Endodermal cell (in vitro differentiated cells): ENCODE results near the gene MADD. TPM values are rescaled to one million over a fixed set of nuclear protein-coding genes. Genes with fewer than 3 reads are reported as not detected.

Experiments
- DNase-seq: peaks from one replicate; pipeline ENCODE4 v3.0.0-alpha.2; 2017
- H3K27ac ChIP-seq: 2 replicates; pipeline ENCODE4 v1.5.1; 2013; ENCODE audit warnings: mild to moderate bottlenecking, low read depth, low read length, moderate library complexity
- H3K27me3 ChIP-seq: 2 replicates; pipeline ENCODE4 v1.6.1; 2013; ENCODE audit warnings: mild to moderate bottlenecking, low read length, moderate library complexity; ENCODE audit not compliant: insufficient read depth, control insufficient read depth, poor library complexity, severe bottlenecking
- H3K36me3 ChIP-seq: 2 replicates; pipeline ENCODE4 v1.7.0; 2013; ENCODE audit warnings: mild to moderate bottlenecking, low read length, moderate library complexity; ENCODE audit not compliant: control insufficient read depth, insufficient read depth
- H3K4me1 ChIP-seq: one replicate; pipeline ENCODE4 v1.7.0; 2013; ENCODE audit warnings: low read length; ENCODE audit not compliant: control insufficient read depth, insufficient read depth
- H3K4me3 ChIP-seq: 2 replicates; pipeline ENCODE4 v1.5.1; 2013; ENCODE audit warnings: mild to moderate bottlenecking, low read length, moderate library complexity
- H3K9ac ChIP-seq: 2 replicates; pipeline ENCODE4 v1.6.1; 2013; ENCODE audit warnings: mild to moderate bottlenecking, low read length, moderate library complexity; ENCODE audit not compliant: poor library complexity, severe bottlenecking; ENCODE audit errors: extremely low read depth
- H3K9me3 ChIP-seq: 2 replicates; pipeline ENCODE4 v1.6.1; 2013; ENCODE audit warnings: mild to moderate bottlenecking, low read length, moderate library complexity; ENCODE audit not compliant: control insufficient read depth
- H3K27ac Mint-ChIP-seq: 2 replicates; pipeline ENCODE4 v1.8.0; 2020; ENCODE audit warnings: mixed read lengths
- H3K27me3 Mint-ChIP-seq: 2 replicates; pipeline ENCODE4 v1.8.0; 2021; ENCODE audit warnings: mild to moderate bottlenecking, mixed read lengths; ENCODE audit not compliant: insufficient read depth
- H3K36me3 Mint-ChIP-seq: 2 replicates; pipeline ENCODE4 v1.8.0; 2020; ENCODE audit warnings: low read depth, mixed read lengths
- H3K4me1 Mint-ChIP-seq: 2 replicates; pipeline ENCODE4 v1.8.0; 2020; ENCODE audit warnings: mixed read lengths
- H3K4me3 Mint-ChIP-seq: 2 replicates; pipeline ENCODE4 v1.8.0; 2020; ENCODE audit warnings: mild to moderate bottlenecking, moderate library complexity, mixed read lengths
- H3K9me3 Mint-ChIP-seq: 2 replicates; pipeline ENCODE4 v1.8.0; 2020; ENCODE audit warnings: mild to moderate bottlenecking, mixed read lengths
- CTCF ChIP-seq: fragments of 200-600 bp; sonication (generic); conservative IDR thresholded peaks from 2 replicates; pipeline ENCODE4 v1.5.0; 2021; ENCODE audit warnings: antibody characterized with exemption, mild to moderate bottlenecking
- WGBS, 2 experiments: methylation state at CpG; one replicate each; pipeline versions ENCODE4 v1.1.5 to v1.1.7; 2013; ENCODE audit warnings: missing lambda C conversion rate in 2 of 2, mixed read lengths in 1 of 2; ENCODE audit not compliant: insufficient coverage in 1 of 2, insufficient read length in 1 of 2; 5-methylcytosine and 5-hydroxymethylcytosine counted together
- total RNA-seq, 2 donors: library from RNA; stranded (reverse); fragmentation: NEBNext Ultra II Directional in 1 of 2; extraction: Animal tissue kit (Norgen Biotek cat#: 25700) in 1 of 2; gene quantifications; 2 replicates in 1 of 2; 3 replicates in 1 of 2; pipeline ENCODE4 v1.2.1, GENCODE V29; 2021

MADD gene
- total RNA-seq, 2 donors from 2014 or later, result 30.2 to 36.0 TPM

- Mint-ChIP-seq H3K4me3 (no peak overlapping the region), H3K27ac (no peak overlapping the region), H3K9me3 (no peaks in the 10 kb centered on the region), H3K36me3 (no peaks in the 10 kb centered on the region), H3K4me1 (no peaks in the 10 kb centered on the region), H3K27me3 (peaks cover 2% of the 10 kb centered on the region)
- Histone ChIP-seq H3K36me3 (no peaks in the 10 kb centered on the region), H3K9ac (no peak overlapping the region), H3K4me1 (no peaks in the 10 kb centered on the region), H3K4me3 (no peak overlapping the region), H3K27ac (no peak overlapping the region), H3K27me3 (no peaks in the 10 kb centered on the region), H3K9me3 (no peaks in the 10 kb centered on the region)
- peak; percentile 96 for DNase-seq
- 55 to 65% methylated on average over 16 to 19 of the region's 19 CpGs for WGBS, 2 experiments
- peak; percentile 99 for TF ChIP-seq CTCF
Measured at GRCh38 chr11:47373876-47374719, 104.2 kb downstream of the MADD start.

- Histone ChIP-seq H3K27me3 (no peaks in the 10 kb centered on the region), H3K9me3 (no peaks in the 10 kb centered on the region), H3K4me3 (no peak overlapping the region), H3K36me3 (no peaks in the 10 kb centered on the region), H3K4me1 (no peaks in the 10 kb centered on the region), H3K27ac (no peak overlapping the region), H3K9ac (no peak overlapping the region)
- H3K27ac Mint-ChIP-seq, result no peak overlapping the region
- peaks cover 2% of the 10 kb centered on the region for H3K27me3 Mint-ChIP-seq
- H3K9me3 Mint-ChIP-seq, result no peaks in the 10 kb centered on the region
- WGBS, 2 experiments, result 90 to 97% methylated on average over 5 of the region's 5 CpGs
- TF ChIP-seq CTCF, result no peak
- no peaks in the 10 kb centered on the region for H3K36me3 Mint-ChIP-seq
- no peak for DNase-seq
- H3K4me3 Mint-ChIP-seq, result no peak overlapping the region
- H3K4me1 Mint-ChIP-seq, result no peaks in the 10 kb centered on the region
Measured at GRCh38 chr11:47374720-47375019, 104.7 kb downstream of the MADD start.

- Histone ChIP-seq H3K27me3 (no peaks in the 10 kb centered on the region), H3K4me3 (no peak overlapping the region), H3K27ac (no peak overlapping the region), H3K4me1 (no peaks in the 10 kb centered on the region), H3K9me3 (no peaks in the 10 kb centered on the region), H3K9ac (no peak overlapping the region), H3K36me3 (no peaks in the 10 kb centered on the region)
- Mint-ChIP-seq H3K4me3 (no peak overlapping the region), H3K36me3 (no peaks in the 10 kb centered on the region), H3K27me3 (no peaks in the 10 kb centered on the region), H3K4me1 (no peaks in the 10 kb centered on the region), H3K27ac (no peak overlapping the region), H3K9me3 (no peaks in the 10 kb centered on the region)
- no peak for TF ChIP-seq CTCF
- DNase-seq, result no peak
- WGBS, 2 experiments, result 85 to 92% methylated on average over 5 to 8 of the region's 8 CpGs
Measured at GRCh38 chr11:47375020-47375419, 105.1 kb downstream of the MADD start.
